ENCODE data around the gene CDPF1. TPM values are rescaled to one million over a fixed set of nuclear protein-coding genes. Genes with fewer than 3 reads are reported as not detected.

Gene CDPF1
- total RNA-seq, 2 experiments from 2014 or later = 11.9 to 12.1 TPM

GRCh38 chr22:46234969-46235368, 15.1 kb downstream of the CDPF1 start:
- no peak for DNase-seq
- intact Hi-C loops (cut with micrococcal nuclease) = no loop called here
- POLR2A ChIA-PET = no interaction called here
- Mint-ChIP-seq H3K9me3 (no peaks in the 10 kb centered on the region), H3K27ac (no peak overlapping the region), H3K4me1 (ENCODE audit: low read depth) (peaks cover 14% of the 10 kb centered on the region), H3K4me3 (no peak overlapping the region), H3K36me3 (ENCODE audit: low read depth) (no peaks in the 10 kb centered on the region), H3K27me3 (no peaks in the 10 kb centered on the region)
- no peak for ATAC-seq
- CTCF ChIA-PET = interaction anchor here (1.0 to 1.1 kb wide), 2 partner anchors 12 to 133 kb away, joined by 3 to 4 read pairs; no protein-coding TSS in a partner anchor
- TF ChIP-seq, protein P1, sequence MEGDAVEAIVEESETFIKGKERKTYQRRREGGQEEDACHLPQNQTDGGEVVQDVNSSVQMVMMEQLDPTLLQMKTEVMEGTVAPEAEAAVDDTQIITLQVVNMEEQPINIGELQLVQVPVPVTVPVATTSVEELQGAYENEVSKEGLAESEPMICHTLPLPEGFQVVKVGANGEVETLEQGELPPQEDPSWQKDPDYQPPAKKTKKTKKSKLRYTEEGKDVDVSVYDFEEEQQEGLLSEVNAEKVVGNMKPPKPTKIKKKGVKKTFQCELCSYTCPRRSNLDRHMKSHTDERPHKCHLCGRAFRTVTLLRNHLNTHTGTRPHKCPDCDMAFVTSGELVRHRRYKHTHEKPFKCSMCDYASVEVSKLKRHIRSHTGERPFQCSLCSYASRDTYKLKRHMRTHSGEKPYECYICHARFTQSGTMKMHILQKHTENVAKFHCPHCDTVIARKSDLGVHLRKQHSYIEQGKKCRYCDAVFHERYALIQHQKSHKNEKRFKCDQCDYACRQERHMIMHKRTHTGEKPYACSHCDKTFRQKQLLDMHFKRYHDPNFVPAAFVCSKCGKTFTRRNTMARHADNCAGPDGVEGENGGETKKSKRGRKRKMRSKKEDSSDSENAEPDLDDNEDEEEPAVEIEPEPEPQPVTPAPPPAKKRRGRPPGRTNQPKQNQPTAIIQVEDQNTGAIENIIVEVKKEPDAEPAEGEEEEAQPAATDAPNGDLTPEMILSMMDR (IDR thresholded peaks at IDR 0.05) = no peak

DNA sequence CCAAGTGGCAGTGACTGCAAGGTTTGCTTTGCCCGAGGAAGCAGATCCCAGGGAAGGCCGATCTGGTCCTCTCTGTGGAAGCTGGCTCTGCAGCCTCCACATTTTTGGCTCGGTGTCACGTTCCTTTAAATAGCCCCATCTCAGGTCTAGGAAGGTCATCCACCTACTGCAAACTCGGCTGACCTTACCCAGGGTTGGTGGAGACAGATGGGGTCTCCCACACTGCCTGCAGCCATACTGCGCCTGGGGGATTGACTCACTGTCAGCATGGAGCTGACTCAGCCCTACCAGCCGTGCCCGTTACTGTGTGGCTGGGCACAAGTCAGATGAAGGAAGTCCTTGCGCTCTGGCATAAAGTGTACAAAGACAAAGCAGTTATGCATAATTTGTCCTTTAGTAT, 16.9 kb downstream of the CDPF1 start:
- ChIA-PET CTCF (no interaction called here), POLR2A (no interaction called here)
- ATAC-seq (peak; percentile 56), DNase-seq (no peak)
- Mint-ChIP-seq H3K4me1 (ENCODE audit: low read depth) (peaks cover 2% of the 10 kb centered on the region), H3K36me3 (ENCODE audit: low read depth) (no peaks in the 10 kb centered on the region), H3K4me3 (no peak overlapping the region), H3K9me3 (no peaks in the 10 kb centered on the region), H3K27me3 (no peaks in the 10 kb centered on the region), H3K27ac (no peak overlapping the region)
- TF ChIP-seq, protein P1 (IDR thresholded peaks at IDR 0.05) = no peak
- intact Hi-C loops (cut with micrococcal nuclease) = no loop called here

- ChIA-PET POLR2A (no interaction called here), CTCF (no interaction called here)
- H3K4me3 Mint-ChIP-seq = no peak overlapping the region
- DNase-seq (no peak), ATAC-seq (no peak)
- H3K27ac Mint-ChIP-seq = no peak overlapping the region
- H3K4me1 Mint-ChIP-seq (ENCODE audit: low read depth) = peaks cover 2% of the 10 kb centered on the region
- TF ChIP-seq, protein P1 (IDR thresholded peaks at IDR 0.05) = no peak
- H3K27me3 Mint-ChIP-seq = no peaks in the 10 kb centered on the region
- H3K36me3 Mint-ChIP-seq (ENCODE audit: low read depth) = peaks cover 3% of the 10 kb centered on the region
- intact Hi-C loops (cut with micrococcal nuclease) = no loop called here
- H3K9me3 Mint-ChIP-seq = no peaks in the 10 kb centered on the region
Measured at GRCh38 chr22:46230262-46230901, 19.7 kb downstream of the CDPF1 start.

- Mint-ChIP-seq H3K9me3 (no peaks in the 10 kb centered on the region), H3K36me3 (ENCODE audit: low read depth) (peaks cover 6% of the 10 kb centered on the region), H3K27ac (no peak overlapping the region), H3K4me3 (no peak overlapping the region), H3K27me3 (no peaks in the 10 kb centered on the region), H3K4me1 (ENCODE audit: low read depth) (peaks cover 2% of the 10 kb centered on the region)
- no peak for DNase-seq
- CTCF ChIA-PET = no interaction called here
- intact Hi-C loops (cut with micrococcal nuclease) = no loop called here
- ATAC-seq = no peak
- POLR2A ChIA-PET = no interaction called here
- TF ChIP-seq, protein P1 (IDR thresholded peaks at IDR 0.05) = no peak
Measured at GRCh38 chr22:46229701-46230100, 20.4 kb downstream of the CDPF1 start.

GRCh38 chr22:46226577-46226976, 23.5 kb downstream of the CDPF1 start:
- intact Hi-C loops (cut with micrococcal nuclease) = no loop called here
- Mint-ChIP-seq H3K9me3 (no peaks in the 10 kb centered on the region), H3K4me1 (ENCODE audit: low read depth) (no peaks in the 10 kb centered on the region), H3K36me3 (ENCODE audit: low read depth) (peaks cover 6% of the 10 kb centered on the region), H3K27ac (no peak overlapping the region), H3K4me3 (no peak overlapping the region), H3K27me3 (no peaks in the 10 kb centered on the region)
- TF ChIP-seq, protein P1 (IDR thresholded peaks at IDR 0.05) = no peak
- ChIA-PET CTCF (interaction anchor here (0.7 to 1.5 kb wide), 2 partner anchors 16 to 21 kb away, joined by 3 read pairs; no protein-coding TSS in a partner anchor), POLR2A (no interaction called here)
- ATAC-seq = no peak
- no peak for DNase-seq

Measured in activated CD8-positive, alpha-beta T cell treated with anti-CD3 and anti-CD28 coated beads for 36 hours (primary cell).